ENCODE results near the gene SLC8A2. TPM values are rescaled to one million over a fixed set of nuclear protein-coding genes. Genes with fewer than 3 reads are reported as not detected.
"Not testable (repeated sequence)": the region's sequence is repeated elsewhere in the genome, so short reads cannot be mapped to it uniquely, and the experiment has no call there.

The SLC8A2 gene
- total RNA-seq, 1 experiment from 2014 or later, result not detected

- Histone ChIP-seq H3K27ac (no peak overlapping the region), H3K4me3 (no peak overlapping the region), H3K9me3 (replicated peaks) (no peaks in the 10 kb centered on the region), H3K36me3 (peaks cover 53% of the 10 kb centered on the region), H3K4me1 (replicated peaks) (peaks cover 3% of the 10 kb centered on the region; the same call in 1 of the 2 replicates), H3K27me3 (replicated peaks) (no peaks in the 10 kb centered on the region)
- no peak for DNase-seq (ENCODE audit: low read depth in 1 of 2, low spot score in 2 of 2)
Measured at GRCh38 chr19:47489072-47489914, 17.6 kb upstream of the SLC8A2 start.

GRCh38 chr19:47487551-47488515, 16.1 kb upstream of the SLC8A2 start:
- H3K4me3 ChIP-seq, result no peak overlapping the region
- no peak overlapping the region for H3K27ac ChIP-seq
- peaks cover 45% of the 10 kb centered on the region for H3K36me3 ChIP-seq
- no peaks in the 10 kb centered on the region for H3K9me3 ChIP-seq (replicated peaks)
- DNase-seq (ENCODE audit: low read depth in 1 of 2, low spot score in 2 of 2), result no peak
- H3K4me1 ChIP-seq (replicated peaks), result peaks cover 10% of the 10 kb centered on the region
- no peaks in the 10 kb centered on the region for H3K27me3 ChIP-seq (replicated peaks)

- Histone ChIP-seq H3K4me3 (no peak overlapping the region), H3K4me1 (replicated peaks) (peaks cover 10% of the 10 kb centered on the region), H3K9me3 (replicated peaks) (no peaks in the 10 kb centered on the region), H3K27ac (no peak overlapping the region), H3K27me3 (replicated peaks) (no peaks in the 10 kb centered on the region), H3K36me3 (peaks cover 35% of the 10 kb centered on the region)
- no peak for DNase-seq (ENCODE audit: low read depth in 1 of 2, low spot score in 2 of 2)
Measured at GRCh38 chr19:47486900-47487299, 15.2 kb upstream of the SLC8A2 start.

GRCh38 chr19:47486220-47486619, 14.5 kb upstream of the SLC8A2 start:
- not testable (repeated sequence) for H3K9me3 ChIP-seq (replicated peaks); H3K4me1 ChIP-seq (replicated peaks); H3K4me3 ChIP-seq; H3K27ac ChIP-seq; DNase-seq (ENCODE audit: low read depth in 1 of 2, low spot score in 2 of 2); H3K27me3 ChIP-seq (replicated peaks)
- H3K36me3 ChIP-seq, result peaks cover 29% of the 10 kb centered on the region

GRCh38 chr19:47485210-47485609, 13.5 kb upstream of the SLC8A2 start:
- Histone ChIP-seq H3K4me3 (no peak overlapping the region), H3K9me3 (replicated peaks) (no peaks in the 10 kb centered on the region), H3K4me1 (replicated peaks) (peaks cover 10% of the 10 kb centered on the region), H3K27ac (no peak overlapping the region), H3K36me3 (peaks cover 20% of the 10 kb centered on the region), H3K27me3 (replicated peaks) (no peaks in the 10 kb centered on the region)
- no peak for DNase-seq (ENCODE audit: low read depth in 1 of 2, low spot score in 2 of 2)

- H3K27me3 ChIP-seq (replicated peaks), result no peaks in the 10 kb centered on the region
- H3K36me3 ChIP-seq, result peaks cover 11% of the 10 kb centered on the region
- peak within 1 kb of the TSS; percentile 95 for H3K27ac ChIP-seq
- H3K4me3 ChIP-seq, result peak within 1 kb of the TSS; percentile 80
- peaks cover 10% of the 10 kb centered on the region for H3K4me1 ChIP-seq (replicated peaks)
- no peaks in the 10 kb centered on the region for H3K9me3 ChIP-seq (replicated peaks)
- peak; percentile 91 to 92 for DNase-seq (ENCODE audit: low read depth in 1 of 2, low spot score in 2 of 2)
Measured at GRCh38 chr19:47483800-47484690, 12.4 kb upstream of the SLC8A2 start, which contains the start of gene KPTN. Gene KPTN (minus strand): TSS chr19:47484219. CDS start chr19:47484160, 59 bp downstream.

- no peaks in the 10 kb centered on the region for H3K9me3 ChIP-seq (replicated peaks)
- no peak for DNase-seq (ENCODE audit: low read depth in 1 of 2, low spot score in 2 of 2)
- peaks cover 9% of the 10 kb centered on the region for H3K36me3 ChIP-seq
- H3K27me3 ChIP-seq (replicated peaks), result no peaks in the 10 kb centered on the region
- H3K4me1 ChIP-seq (replicated peaks), result peaks cover 10% of the 10 kb centered on the region
- H3K4me3 ChIP-seq, result peak overlapping the region; percentile 80
- H3K27ac ChIP-seq, result no peak overlapping the region
Measured at GRCh38 chr19:47483200-47483599, 11.5 kb upstream of the SLC8A2 start.

- DNase-seq (ENCODE audit: low read depth in 1 of 2, low spot score in 2 of 2), result no peak
- H3K4me1 ChIP-seq (replicated peaks), result peaks cover 10% of the 10 kb centered on the region
- H3K27ac ChIP-seq, result no peak overlapping the region
- H3K9me3 ChIP-seq (replicated peaks), result no peaks in the 10 kb centered on the region
- H3K36me3 ChIP-seq, result peaks cover 6% of the 10 kb centered on the region
- no peaks in the 10 kb centered on the region for H3K27me3 ChIP-seq (replicated peaks)
- H3K4me3 ChIP-seq, result no peak overlapping the region
Measured at GRCh38 chr19:47481460-47482052, 9.9 kb upstream of the SLC8A2 start.

GRCh38 chr19:47480658-47481057, 9.0 kb upstream of the SLC8A2 start:
- Histone ChIP-seq H3K9me3 (replicated peaks) (no peaks in the 10 kb centered on the region), H3K4me1 (replicated peaks) (peaks cover 10% of the 10 kb centered on the region), H3K27me3 (replicated peaks) (no peaks in the 10 kb centered on the region), H3K36me3 (peaks cover 6% of the 10 kb centered on the region), H3K27ac (no peak overlapping the region), H3K4me3 (no peak overlapping the region)
- no peak for DNase-seq (ENCODE audit: low read depth in 1 of 2, low spot score in 2 of 2)

- no peaks in the 10 kb centered on the region for H3K9me3 ChIP-seq (replicated peaks)
- no peaks in the 10 kb centered on the region for H3K27me3 ChIP-seq (replicated peaks)
- no peak overlapping the region for H3K27ac ChIP-seq
- H3K36me3 ChIP-seq, result no peaks in the 10 kb centered on the region
- H3K4me3 ChIP-seq, result no peak overlapping the region
- DNase-seq (ENCODE audit: low read depth in 1 of 2, low spot score in 2 of 2), result no peak
- H3K4me1 ChIP-seq (replicated peaks), result peaks cover 10% of the 10 kb centered on the region
Measured at GRCh38 chr19:47479701-47480503, 8.2 kb upstream of the SLC8A2 start.

GRCh38 chr19:47476438-47476972, 4.8 kb upstream of the SLC8A2 start:
- Histone ChIP-seq H3K9me3 (replicated peaks) (no peaks in the 10 kb centered on the region), H3K4me3 (no peak overlapping the region), H3K4me1 (replicated peaks) (no peaks in the 10 kb centered on the region), H3K27ac (no peak overlapping the region), H3K27me3 (replicated peaks) (peaks cover 6% of the 10 kb centered on the region), H3K36me3 (no peaks in the 10 kb centered on the region)
- no peak for DNase-seq (ENCODE audit: low read depth in 1 of 2, low spot score in 2 of 2)

- H3K27ac ChIP-seq, result no peak overlapping the region
- H3K4me1 ChIP-seq (replicated peaks), result no peaks in the 10 kb centered on the region
- DNase-seq (ENCODE audit: low read depth in 1 of 2, low spot score in 2 of 2), result no peak
- no peaks in the 10 kb centered on the region for H3K36me3 ChIP-seq
- H3K4me3 ChIP-seq, result no peak overlapping the region
- H3K27me3 ChIP-seq (replicated peaks), result peaks cover 17% of the 10 kb centered on the region
- no peaks in the 10 kb centered on the region for H3K9me3 ChIP-seq (replicated peaks)
Measured at GRCh38 chr19:47475465-47475864, 3.8 kb upstream of the SLC8A2 start.
